Activated CD4-positive, alpha-beta T cell treated with anti-CD3 and anti-CD28 coated beads for 48 hours (primary cell): ENCODE results near the gene GCSAM.

Experiments
- DNase-seq: peaks from one replicate; pipeline ENCODE4 v3.0.0-alpha.2; 2020

The GCSAM gene

DNA sequence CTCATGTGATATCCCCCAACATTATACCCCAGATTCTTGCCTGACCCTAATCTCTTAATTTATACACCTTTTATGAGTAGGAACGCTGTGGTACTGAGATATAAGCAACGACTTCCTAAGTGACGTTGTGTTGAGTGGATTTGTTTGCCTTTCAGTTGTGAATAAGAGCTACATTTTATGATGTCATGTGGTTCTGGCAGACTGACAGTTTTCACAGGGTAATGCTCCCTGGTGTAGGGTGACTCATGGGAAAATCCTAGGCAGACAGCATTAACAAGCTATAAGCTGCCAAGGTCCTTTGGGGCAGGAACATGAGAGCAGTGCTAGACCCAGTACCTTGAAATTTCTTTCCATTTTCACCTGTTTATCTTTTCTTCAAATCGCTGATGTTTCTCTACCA, 35.7 kb downstream of the GCSAM start:
- DNase-seq: peak; percentile 34

DNA sequence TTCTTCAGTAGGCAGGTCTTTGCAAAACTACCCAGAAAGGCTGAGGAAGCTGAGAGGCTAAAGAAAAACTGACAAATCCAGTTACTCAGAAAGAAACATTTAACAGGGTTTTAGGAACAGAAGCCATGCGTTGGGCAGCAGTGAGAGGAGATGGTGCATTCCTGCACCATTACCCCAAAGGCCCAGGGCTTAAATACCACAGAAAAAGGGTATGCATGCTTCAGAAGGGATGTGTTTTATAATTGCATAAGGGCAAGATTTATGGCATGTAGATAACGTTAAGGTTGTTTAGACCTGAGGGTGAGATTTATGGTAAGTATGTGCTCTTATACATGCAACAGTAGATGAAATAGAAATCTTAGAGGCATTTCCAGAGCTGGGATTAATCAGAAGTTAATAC, 36.9 kb downstream of the GCSAM start:
- DNase-seq: no peak

DNA sequence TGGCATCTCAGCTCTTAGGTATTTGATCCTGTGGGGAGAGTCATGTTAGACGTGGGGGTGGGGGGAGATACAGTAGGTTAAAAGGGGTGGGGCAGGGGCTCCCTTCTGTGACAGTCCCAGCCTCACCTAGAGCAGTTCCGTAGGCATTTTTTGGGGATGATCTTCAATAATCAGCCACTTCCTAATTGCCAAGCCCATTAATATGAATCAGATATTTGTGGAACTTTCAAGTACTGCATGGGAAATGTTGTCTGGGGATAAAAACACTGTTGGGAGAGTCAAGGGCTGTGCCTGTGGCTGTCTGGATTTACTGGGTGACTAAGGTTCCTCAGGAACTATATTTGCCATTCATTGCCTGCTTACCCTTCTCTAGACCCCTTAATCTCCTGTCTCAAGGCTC, 37.3 kb downstream of the GCSAM start:
- DNase-seq: no peak

DNA sequence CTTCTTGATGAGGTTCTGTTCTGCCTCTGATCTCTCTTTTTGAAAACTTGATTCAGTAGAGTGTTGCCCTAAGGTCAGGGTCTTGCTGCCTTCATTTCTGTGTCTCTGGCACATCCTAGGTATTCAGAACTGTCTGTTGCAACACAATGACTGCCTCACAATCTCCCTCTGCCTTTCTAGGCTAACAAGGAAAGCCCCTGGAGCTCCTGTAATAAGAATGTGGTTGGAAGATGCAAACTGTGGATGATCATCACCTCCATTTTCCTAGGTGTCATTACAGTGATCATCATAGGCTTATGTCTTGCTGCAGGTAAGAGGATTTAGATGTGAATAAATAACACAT, 39.9 kb downstream of the GCSAM start:
- no peak for DNase-seq

DNA sequence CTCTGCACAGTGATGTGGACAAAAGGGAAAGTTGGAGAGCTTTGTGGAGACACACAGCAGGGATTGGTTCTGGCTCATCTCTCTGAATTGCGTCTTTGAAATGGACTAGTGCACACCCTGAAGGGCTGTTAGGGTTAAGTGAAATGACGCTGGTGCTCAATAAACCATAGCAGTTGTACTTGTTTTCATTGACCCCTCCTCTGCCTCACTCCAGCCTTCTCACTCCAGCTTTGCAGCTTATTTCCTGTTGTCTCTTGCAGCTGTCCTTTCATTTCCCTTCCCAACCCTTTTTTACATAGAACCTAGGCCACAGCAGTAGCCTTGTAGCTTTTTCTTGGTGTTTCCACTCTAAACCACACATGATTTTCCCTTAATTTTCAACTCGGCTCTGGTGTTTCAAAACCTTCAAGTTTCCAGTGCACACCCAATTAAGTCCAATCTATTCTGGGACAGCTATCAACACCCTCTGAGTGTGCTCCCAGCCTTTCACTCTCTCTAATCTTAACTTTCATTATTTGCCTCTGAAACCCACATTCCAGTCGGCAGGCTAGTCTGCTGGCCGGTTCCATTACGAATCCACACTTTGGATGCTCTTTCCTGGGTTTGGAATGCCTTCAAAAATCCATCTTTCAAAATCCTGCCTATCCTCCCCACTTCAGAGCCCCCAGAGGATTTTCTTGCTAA, 40.4 kb downstream of the GCSAM start:
- no peak for DNase-seq

DNA sequence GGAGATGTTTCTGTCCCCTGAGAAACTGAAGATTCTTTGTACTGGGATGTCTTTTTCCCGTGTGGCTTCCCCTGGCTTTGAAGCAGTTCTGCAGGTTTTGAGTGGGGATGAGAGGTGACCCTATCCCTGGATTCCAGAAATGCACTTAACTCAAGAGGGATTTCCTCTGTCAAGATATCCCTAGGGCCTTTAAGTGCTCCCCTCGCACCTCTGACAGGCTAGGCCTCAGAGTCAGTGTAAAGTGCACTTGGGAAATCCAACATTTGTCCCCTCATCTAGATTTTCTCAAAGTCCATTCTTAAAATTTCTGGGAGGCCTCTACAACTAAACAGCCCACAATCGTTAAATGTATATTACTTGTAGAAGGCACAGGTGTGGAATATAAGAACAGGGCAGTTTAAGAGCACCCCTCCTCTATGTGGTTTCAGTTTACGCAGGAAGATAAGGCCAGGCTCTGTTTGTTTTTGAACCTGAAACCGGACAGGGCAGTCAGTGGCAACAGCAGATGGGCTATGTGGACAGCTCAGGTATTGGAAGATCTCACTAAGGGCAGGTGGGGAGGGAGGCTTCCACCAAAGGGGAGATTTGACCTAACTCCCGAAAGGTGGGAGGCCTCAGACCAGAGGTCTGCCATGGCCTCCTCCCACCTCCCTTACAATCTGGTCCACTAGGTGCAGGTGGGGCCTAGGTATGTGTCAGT, 42.0 kb downstream of the GCSAM start:
- DNase-seq: no peak

DNA sequence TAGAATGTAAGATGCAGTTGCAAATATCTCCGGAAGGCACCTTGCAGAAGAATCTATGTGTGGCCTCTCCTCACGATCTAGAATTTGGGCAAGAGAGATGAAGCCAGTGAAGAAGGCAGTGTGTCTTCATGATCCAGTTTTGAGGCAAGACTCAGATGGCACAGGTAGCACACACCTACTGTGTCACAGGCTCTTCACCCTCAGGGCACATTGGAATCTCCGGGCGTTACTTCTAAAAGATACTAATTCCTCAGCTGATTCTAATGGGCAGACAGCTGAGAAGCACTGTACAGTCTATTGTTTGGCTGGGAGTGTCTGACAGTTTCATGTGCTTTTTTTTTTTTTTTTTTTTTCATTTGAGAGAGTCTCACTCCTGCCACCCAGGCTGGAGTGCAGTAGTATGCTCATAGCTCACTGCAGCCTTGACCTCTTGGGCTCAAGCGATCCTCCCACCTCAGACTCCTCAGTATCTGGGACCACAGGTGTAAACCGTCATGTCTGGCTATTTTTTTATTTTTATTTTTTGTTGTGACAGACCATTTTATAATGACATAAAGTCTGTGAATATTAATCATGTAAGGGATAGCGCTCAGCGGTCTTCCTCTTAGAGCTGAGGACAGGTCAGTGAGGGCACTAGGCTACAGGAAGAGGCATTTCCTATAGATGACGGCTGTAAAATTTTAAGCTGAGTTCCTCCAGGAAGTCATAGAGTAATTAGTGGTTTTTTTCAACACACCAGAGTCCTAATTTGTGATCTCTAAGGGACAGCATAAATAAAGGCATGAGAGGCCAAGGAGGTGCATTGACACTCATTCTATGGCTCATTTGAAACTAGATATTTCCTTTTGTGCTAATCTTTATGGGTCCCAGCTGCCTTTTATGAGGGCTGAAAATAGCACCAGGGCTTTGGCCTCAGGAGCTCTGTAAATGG, 42.8 kb downstream of the GCSAM start:
- no peak for DNase-seq

DNA sequence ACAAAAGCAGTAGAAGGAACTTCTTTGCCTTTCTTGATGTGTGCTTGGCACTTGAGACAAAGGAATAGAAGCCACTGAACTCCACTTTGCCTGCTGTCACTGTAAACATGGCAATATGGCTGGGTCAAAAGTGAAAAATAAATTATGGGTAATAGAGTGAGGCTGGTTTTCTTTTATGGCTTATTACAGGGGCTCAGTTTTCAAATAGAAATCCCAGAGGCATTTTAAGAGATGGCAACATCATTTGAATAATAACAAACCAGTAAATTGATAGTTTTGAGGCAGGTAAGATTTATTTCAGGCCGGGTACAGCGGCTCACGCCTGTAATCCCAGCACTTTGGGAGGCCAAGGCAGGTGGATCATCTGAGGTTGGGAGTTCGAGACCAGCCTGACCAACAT, 44.1 kb downstream of the GCSAM start:
- no peak for DNase-seq

DNA sequence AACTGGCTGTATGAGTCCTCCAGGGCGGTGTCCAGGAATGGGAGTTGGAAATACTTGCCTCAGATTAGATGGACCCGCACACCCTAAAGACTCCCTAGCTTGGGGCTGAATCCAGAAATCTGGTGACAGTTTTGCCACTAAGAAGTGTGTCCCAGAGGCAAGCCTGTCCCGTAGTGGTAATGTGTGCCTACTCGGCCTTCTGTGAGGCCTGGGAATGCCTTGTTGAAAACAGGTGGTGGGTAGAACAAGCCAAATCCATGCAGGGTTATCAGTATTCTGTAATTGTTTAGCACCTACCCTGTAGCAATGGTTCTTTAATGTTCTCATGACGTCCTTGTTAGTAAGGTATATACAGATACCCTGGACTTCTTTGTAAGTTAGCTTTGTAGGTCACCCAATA, 45.3 kb downstream of the GCSAM start:
- DNase-seq: no peak

DNA sequence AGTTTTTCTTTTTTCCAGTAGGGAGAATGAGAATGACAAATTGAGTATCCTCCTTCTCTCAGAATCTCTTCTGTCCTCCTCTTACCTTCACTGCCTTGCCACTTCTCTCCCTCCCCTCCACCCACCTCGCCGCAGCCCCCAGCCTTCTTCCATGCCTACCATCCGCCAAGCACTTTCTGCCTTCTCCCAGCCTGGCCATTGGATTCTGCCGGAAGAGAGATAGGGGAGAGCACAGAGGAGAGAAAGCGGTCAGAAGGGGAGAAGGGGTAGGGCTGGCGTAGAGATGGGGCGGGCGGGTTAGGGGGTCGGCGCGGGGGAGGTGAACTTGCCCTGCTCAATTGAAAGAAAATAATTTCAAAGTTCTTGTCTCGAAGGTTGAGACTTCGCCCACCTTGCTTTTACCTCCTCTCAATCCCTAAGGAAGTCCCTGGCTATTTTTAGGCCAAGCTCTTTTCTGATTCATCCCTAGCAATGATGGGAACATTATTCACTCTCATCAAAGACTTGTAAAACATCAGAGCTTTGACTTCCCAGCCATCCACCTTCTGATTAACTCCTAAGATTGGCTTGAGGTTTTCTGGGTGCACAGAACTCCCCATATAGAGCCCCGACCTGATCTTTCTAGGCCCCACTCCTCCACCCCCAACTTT, 46.0 kb downstream of the GCSAM start:
- DNase-seq: no peak

DNA sequence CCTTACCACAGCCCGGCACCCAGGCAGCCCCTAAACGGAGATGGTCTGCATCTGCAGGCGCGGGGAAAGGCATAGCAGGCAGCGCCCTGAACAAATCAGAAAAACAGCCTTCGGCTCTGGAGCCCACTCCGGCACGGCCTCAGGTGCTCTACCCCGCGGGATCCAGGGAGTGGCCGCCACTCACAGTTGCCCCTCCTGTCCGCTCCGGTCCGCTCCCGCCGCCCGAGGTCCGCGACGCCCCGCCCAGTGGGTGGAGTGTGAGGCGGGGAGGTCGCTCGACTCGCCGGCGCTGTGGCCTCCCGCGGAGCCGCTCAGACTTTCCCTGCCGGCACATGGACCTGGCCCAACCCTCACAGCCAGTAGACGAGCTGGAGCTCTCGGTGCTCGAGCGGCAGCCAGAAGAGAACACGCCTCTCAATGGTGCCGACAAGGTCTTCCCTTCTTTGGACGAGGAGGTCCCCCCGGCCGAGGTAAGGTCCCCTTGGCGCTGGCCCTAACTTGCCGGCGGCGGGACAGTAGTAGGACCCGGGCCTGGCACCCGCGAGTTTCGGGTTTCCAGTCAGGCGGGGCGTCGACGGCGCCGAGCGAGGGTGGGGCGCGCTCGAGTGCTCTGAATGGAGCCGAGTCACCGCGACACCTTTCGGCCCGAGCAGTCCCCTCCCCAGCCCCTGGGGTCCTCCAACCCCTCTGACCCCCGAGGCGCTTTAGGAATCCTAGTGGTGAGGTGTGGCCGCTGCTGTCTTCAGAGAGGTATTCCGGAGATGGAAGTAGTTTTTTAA, 46.8 kb downstream of the GCSAM start, which contains the start of gene C3orf52:
TSS of gene C3orf52 (plus strand) at position 314 of the 779 bp plus-strand sequence. CDS start at position 333, 19 bp downstream.
- DNase-seq: peak; percentile 67

DNA sequence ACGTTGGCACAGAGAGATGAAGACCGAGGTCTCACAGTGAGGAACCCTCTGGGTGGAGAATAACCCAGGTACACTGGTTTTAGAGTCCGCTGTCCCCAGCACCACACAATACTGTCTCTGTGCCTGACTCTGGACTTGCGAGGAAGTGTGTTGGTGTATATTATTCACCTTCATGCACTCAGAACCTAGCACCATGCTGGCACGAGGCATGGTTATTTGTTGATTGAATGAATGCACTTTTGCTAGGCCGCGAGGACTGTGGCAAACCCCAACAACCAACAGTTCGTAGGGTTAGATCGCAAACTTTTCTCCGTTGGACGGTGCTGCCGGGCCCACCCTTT, 47.3 kb downstream of the GCSAM start:
- DNase-seq: no peak

DNA sequence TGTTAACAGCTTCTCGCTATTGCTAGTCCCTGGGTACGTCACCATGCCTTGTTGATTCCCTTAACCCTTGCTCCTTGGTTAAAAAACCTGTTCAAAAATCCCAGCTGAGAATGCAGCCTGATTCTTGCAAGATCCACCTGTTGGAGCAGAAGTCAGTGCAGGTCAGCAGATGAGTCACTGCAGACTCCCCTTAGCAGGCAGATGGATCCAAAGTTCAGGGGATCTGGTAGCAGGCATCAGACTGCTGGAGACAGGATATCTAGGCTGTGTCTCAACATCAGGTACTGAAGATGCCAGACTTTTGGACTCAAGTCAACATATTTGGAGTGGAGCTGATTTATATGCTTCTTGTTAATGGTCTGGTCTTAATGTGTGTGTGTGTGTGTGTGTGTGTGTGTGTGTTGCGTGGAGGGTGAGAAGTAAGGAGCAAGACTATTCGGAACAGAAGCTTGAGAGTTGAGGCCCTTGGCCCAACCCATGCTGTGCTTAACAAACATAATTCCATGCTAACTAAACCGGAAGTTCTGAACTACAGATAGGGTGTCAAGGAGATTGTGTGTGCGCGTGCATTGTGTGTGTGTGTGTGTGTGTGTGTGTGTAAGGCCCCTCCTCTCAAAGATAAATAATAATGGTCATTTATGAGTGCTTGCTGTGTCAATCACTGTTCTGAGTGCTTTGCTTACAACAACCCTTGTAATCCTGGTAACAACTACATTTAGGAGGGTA, 47.9 kb downstream of the GCSAM start:
- no peak for DNase-seq

DNA sequence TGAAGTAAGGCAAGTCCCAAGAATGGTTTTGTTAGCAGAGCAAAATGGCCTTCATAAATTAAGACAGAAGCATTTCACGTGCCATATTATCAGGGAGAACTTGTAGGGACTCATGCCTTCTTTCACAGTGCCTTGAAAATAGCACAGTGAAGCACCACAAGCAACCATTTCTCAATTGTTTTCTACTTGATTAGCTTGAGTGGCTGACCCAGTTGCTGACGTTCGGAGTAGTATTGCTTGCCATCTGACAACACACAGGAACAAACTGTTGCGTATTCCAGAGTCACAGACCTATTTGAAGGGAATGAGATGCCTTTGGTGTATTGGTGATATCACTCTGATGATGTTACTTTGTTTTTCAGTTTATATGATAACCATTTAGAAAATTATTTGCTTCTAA, 49.8 kb downstream of the GCSAM start:
- DNase-seq: no peak

DNA sequence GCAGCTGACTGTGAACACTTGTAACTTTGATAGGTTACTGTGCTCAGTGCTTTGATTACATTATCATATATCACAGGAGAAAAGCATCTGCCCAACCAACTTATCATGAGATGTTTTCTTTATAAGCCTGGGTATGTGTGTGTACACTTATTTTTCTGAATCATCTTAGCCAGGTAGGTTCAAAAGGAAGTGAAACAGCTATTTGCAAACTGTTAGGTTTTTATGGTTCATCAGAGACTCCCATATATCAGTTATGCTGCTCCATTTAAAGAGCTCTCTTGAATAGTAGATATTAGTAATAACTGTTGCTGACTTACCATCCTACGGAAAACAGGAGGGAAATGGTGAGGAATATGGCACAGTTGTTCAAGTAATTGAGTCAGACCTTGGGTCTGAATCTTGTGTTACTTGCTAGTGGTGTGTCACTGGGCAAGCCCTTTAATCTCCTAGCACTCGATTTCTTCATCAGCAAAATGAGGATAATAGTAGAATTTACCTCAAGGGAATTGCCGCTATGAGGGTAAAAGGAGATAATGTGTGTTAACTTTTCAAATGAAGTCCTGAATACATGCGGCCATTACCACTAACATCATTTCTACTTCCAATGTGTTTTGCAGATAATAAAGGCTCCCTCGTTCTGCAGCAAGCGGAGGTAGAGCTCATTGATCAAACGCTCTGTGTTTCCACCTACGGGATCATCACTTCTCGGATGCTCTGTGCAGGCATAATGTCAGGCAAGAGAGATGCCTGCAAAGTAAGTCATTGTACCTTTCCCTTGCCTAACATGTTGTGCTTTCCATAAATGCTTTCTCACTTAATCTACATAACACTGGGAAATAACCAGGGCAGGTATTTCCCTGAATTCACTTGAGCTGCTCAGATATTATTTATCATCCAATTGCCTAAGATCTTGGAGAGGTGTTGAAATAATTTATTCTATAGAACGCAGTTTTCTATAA, 54.6 kb downstream of the GCSAM start:
- DNase-seq: no peak

DNA sequence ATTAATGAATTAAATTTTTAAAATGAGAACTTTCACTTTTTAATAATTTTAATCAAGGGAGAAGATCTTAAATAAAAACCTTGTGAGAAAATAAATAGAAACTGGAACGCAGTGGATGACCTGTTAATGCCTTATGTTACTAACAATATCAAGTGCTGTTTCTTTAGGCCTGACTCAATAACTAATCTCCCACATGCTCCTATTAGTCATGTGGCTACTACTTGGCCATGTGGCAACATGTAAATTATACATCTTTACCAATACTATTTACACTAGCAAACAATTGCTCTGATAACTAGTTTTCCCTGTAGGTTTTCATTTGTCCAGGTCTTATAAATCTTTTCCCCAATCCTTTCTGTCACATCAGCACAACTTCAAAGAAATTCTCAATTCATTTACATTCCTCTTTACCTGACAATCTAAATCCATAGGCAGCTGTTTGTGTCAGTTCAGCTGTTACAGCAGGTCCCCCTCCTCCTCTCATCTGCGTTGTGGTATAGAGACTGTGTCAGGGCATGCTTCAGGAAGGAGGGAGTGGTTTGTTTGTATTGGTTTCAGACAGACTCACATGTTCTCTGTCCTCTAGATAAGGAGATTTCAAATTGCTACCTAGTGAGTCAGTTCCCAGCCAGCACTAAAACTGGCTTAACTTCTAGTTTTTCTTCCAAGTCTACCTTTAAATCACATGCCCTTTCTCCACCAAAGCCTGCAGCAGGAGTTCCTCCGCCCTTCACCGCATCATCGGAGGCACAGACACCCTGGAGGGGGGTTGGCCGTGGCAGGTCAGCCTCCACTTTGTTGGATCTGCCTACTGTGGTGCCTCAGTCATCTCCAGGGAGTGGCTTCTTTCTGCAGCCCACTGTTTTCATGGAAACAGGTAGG, 58.2 kb downstream of the GCSAM start:
- peak; percentile 17 for DNase-seq

DNA sequence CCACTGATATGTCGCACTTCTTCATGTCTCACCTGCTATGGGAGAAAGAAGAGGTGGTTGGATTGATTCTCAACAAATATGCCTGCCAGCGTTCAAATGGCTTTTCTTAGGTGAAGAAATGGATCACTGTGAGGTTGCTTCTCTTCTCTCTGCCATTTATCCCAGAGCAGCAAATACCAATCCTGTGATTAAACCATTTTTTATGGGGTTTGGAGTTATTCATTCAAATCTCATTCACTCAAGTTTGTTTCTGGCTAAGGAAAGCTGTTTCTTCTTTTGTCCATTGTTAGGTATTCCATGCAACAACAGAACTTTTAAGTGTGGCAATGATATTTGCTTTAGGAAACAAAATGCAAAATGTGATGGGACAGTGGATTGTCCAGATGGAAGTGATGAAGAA, 59.0 kb downstream of the GCSAM start:
- no peak for DNase-seq

DNA sequence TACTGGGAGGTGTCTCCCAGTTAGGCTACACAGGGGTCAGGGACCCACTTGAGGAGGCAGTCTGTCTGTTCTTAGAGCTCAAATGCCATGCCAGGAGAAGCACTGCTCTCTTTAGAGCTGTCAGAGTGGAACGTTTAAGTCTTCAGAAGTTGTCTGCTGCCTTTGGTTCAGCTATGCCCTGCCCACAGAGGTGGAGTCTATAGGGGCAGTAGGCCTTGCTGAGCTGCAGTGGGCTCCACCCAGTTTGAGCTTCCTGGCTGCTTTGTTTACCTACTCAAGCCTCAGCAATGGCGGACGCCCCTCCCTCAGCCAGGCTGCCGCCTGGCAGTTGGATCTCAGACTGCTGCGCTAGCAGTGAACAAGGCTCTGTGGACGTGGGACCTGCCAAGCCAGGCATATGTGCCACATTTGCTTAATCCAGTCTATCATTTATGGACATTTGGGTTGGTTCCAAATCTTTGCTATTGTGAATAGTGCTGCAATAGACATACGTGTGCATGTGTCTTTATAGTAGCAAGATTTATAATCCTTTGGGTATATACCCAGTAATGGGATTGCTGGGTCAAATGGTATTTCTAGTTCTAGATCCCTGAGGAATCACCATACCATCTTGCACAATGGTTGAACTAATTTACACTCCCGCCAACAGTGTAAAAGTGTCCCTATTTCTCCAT, 60.5 kb downstream of the GCSAM start:
- DNase-seq: peak; percentile 75
